Measurements from ENCODE around the gene TNRC6B. TPM values are rescaled to one million over a fixed set of nuclear protein-coding genes. Genes with fewer than 3 reads are reported as not detected.

The TNRC6B gene
- polyA plus RNA-seq, 3 donors: 7.2 to 16.5 (median 11.8) TPM

DNA sequence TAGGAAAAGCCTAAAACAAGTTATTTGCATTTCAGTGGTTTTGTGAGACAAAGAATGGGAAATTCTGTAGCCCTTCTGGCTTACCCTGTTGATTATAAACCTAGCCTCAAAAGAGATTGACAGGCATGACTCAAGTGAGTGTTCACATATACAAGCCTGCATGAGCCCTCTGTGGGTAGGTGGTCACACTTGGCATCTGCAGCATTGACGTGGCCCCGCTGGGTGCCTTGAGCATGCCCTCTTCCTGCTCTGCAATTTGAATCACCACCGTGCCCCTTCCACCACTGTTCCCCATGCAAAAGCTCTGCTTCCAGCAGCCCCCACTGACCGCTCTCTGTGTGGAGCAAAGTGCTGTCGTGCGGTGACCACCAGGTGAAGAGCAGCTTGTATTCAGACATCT, 147.6 kb downstream of the TNRC6B start:
- Histone ChIP-seq H3K27me3 (ENCODE audit: control insufficient read depth in 2 of 2, insufficient read depth in 2 of 2, low read length in 2 of 2) (no peaks in the 10 kb centered on the region), H3K4me1 (ENCODE audit: control insufficient read depth in 1 of 2, insufficient read depth in 2 of 2, low read length in 2 of 2) (peaks cover 0 to 9% of the 10 kb centered on the region in 2 donors), H3K79me2 (ENCODE audit: insufficient read depth, low read length) (no peaks in the 10 kb centered on the region), H3K4me3 (replicated peaks in 1 of 3; ENCODE audit: low read depth in 2 of 3, low read length in 3 of 3) (no peak overlapping the region), H4K20me1 (ENCODE audit: insufficient read depth, low read length) (peaks cover 11% of the 10 kb centered on the region), H3K9me3 (replicated peaks in 1 of 2; ENCODE audit: control insufficient read depth in 1 of 2, insufficient read depth in 1 of 2, low read length in 2 of 2) (no peaks in the 10 kb centered on the region), H3K4me2 (replicated peaks; ENCODE audit: extremely low read depth, low read length, poor library complexity, severe bottlenecking) (no peak overlapping the region), H3K36me3 (replicated peaks in 1 of 2; ENCODE audit: control insufficient read depth in 1 of 2, insufficient read depth in 2 of 2, low read length in 2 of 2) (peaks cover 64 to 80% of the 10 kb centered on the region in 2 donors), H2AFZ (ENCODE audit: insufficient read depth, low read depth, low read length, poor library complexity, severe bottlenecking) (no peak overlapping the region), H3K27ac (ENCODE audit: low read depth in 1 of 2, low read length in 2 of 2) (no peak overlapping the region), H3K9ac (ENCODE audit: insufficient read depth, low read length, poor library complexity, severe bottlenecking) (no peak overlapping the region)
- peak overlapping the region in 1 of 7 donors; percentile 67 for H3K27ac Mint-ChIP-seq
- peaks cover 79 to 90% of the 10 kb centered on the region in 2 donors for H3K36me3 Mint-ChIP-seq
- 100% methylated on average over 1 of the region's 6 CpGs for WGBS (ENCODE audit: insufficient coverage)
- H3K4me3 Mint-ChIP-seq: no peak overlapping the region
- TF ChIP-seq, protein P1, sequence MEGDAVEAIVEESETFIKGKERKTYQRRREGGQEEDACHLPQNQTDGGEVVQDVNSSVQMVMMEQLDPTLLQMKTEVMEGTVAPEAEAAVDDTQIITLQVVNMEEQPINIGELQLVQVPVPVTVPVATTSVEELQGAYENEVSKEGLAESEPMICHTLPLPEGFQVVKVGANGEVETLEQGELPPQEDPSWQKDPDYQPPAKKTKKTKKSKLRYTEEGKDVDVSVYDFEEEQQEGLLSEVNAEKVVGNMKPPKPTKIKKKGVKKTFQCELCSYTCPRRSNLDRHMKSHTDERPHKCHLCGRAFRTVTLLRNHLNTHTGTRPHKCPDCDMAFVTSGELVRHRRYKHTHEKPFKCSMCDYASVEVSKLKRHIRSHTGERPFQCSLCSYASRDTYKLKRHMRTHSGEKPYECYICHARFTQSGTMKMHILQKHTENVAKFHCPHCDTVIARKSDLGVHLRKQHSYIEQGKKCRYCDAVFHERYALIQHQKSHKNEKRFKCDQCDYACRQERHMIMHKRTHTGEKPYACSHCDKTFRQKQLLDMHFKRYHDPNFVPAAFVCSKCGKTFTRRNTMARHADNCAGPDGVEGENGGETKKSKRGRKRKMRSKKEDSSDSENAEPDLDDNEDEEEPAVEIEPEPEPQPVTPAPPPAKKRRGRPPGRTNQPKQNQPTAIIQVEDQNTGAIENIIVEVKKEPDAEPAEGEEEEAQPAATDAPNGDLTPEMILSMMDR (IDR thresholded peaks at IDR 0.05): no peak
- no peak for DNase-seq
- peaks cover 14% of the 10 kb centered on the region for H3K4me1 Mint-ChIP-seq
- no peaks in the 10 kb centered on the region for H3K27me3 Mint-ChIP-seq (ENCODE audit: low read depth in 3 of 3)
- no peaks in the 10 kb centered on the region for H3K9me3 Mint-ChIP-seq
- intact Hi-C loops (cut with micrococcal nuclease): no loop called here

DNA sequence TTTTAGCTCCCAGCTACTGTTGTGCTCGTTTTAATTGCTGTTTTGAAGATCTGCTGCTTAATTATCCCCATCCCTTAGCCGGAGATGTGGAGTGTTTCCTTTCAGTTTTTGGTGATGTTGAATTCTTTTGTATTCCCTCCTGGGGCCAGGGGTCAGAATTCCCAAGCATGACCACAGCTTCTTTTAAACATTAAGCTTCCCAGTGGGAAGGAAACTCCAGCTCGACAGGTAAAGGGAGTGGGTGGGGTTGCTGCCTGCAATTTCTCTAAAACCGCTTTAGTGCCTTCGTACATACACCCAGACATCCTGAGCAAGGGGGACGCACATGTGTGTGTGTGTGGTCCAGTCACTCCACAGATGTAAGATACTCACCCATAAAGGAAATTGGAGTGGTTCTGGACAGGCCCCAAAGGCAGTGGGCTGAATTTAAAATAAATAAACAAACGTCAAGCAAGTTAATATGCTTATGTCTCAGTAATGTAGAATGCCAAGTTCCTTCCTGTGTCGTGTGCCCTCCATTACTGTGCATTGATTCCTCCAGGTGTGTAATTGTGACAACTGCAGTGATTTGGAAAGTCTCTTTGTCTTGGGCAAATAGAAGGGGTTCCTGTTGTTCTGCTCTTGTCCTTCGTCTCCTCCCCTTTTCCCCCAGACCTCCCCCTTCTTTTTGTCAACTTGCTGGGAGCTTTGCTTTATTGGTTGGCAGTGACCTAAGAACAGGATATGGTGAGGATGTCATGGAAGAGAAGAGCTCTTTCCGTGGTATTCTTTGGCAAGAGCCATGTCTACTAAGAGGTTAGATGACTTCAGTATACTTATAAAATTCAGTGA, 149.4 kb downstream of the TNRC6B start:
- peaks cover 19% of the 10 kb centered on the region for H3K4me1 Mint-ChIP-seq
- Histone ChIP-seq H2AFZ (ENCODE audit: insufficient read depth, low read depth, low read length, poor library complexity, severe bottlenecking) (no peak overlapping the region), H3K79me2 (ENCODE audit: insufficient read depth, low read length) (no peaks in the 10 kb centered on the region), H3K36me3 (replicated peaks in 1 of 2; ENCODE audit: control insufficient read depth in 1 of 2, insufficient read depth in 2 of 2, low read length in 2 of 2) (peaks cover 46 to 80% of the 10 kb centered on the region in 2 donors), H3K4me1 (ENCODE audit: control insufficient read depth in 1 of 2, insufficient read depth in 2 of 2, low read length in 2 of 2) (peaks cover 0 to 10% of the 10 kb centered on the region in 2 donors), H3K4me3 (replicated peaks in 1 of 3; ENCODE audit: low read depth in 2 of 3, low read length in 3 of 3) (no peak overlapping the region), H3K27ac (ENCODE audit: low read depth in 1 of 2, low read length in 2 of 2) (no peak overlapping the region), H3K9ac (ENCODE audit: insufficient read depth, low read length, poor library complexity, severe bottlenecking) (no peak overlapping the region), H3K9me3 (replicated peaks in 1 of 2; ENCODE audit: control insufficient read depth in 1 of 2, insufficient read depth in 1 of 2, low read length in 2 of 2) (no peaks in the 10 kb centered on the region), H4K20me1 (ENCODE audit: insufficient read depth, low read length) (peaks cover 11% of the 10 kb centered on the region), H3K27me3 (ENCODE audit: control insufficient read depth in 2 of 2, insufficient read depth in 2 of 2, low read length in 2 of 2) (no peaks in the 10 kb centered on the region), H3K4me2 (replicated peaks; ENCODE audit: extremely low read depth, low read length, poor library complexity, severe bottlenecking) (no peak overlapping the region)
- intact Hi-C loops (cut with micrococcal nuclease): no loop called here
- no CpG with 5 or more reads among the region's 10 CpGs for WGBS (ENCODE audit: insufficient coverage)
- H3K9me3 Mint-ChIP-seq: no peaks in the 10 kb centered on the region
- TF ChIP-seq, protein P1 (IDR thresholded peaks at IDR 0.05): no peak
- H3K27ac Mint-ChIP-seq: peak overlapping the region in 2 of 7 donors; percentile 11 to 37
- no peaks in the 10 kb centered on the region for H3K27me3 Mint-ChIP-seq (ENCODE audit: low read depth in 3 of 3)
- DNase-seq: no peak
- H3K36me3 Mint-ChIP-seq: peaks cover 68 to 88% of the 10 kb centered on the region in 2 donors
- peak overlapping the region in 1 of 2 donors; percentile 16 for H3K4me3 Mint-ChIP-seq
